Activated T-helper 2 cell treated with anti-CD3 and anti-CD28 coated beads, Interferon-gamma antibody, Interleukin-2, Interleukin-4, amounts not matched to agents 10 μg/mL and 5 μg/mL and 100 μg/mL, durations not matched to agents 14 hours and 24 hours and 36 hours (primary cell): ENCODE results near the gene PPOX. TPM values are rescaled to one million over a fixed set of nuclear protein-coding genes. Genes with fewer than 3 reads are reported as not detected.

Source experiments
- DNase-seq: peaks from one replicate; pipeline ENCODE4 v3.0.0; 2021; ENCODE audit warnings: low spot score
- H3K27ac Mint-ChIP-seq: one replicate; pipeline ENCODE4 v1.8.0; 2021; ENCODE audit warnings: mixed read lengths
- H3K27me3 Mint-ChIP-seq: one replicate; pipeline ENCODE4 v1.8.0; 2021; ENCODE audit warnings: low read depth, mixed read lengths
- H3K36me3 Mint-ChIP-seq: one replicate; pipeline ENCODE4 v1.8.0; 2021; ENCODE audit warnings: low read depth, mixed read lengths
- H3K4me1 Mint-ChIP-seq: one replicate; pipeline ENCODE4 v1.8.0; 2021; ENCODE audit warnings: low read depth, mixed read lengths
- H3K4me3 Mint-ChIP-seq: one replicate; pipeline ENCODE4 v1.8.0; 2021; ENCODE audit warnings: low read depth, mild to moderate bottlenecking, moderate library complexity, mixed read lengths
- H3K9me3 Mint-ChIP-seq: one replicate; pipeline ENCODE4 v1.8.0; 2021; ENCODE audit warnings: mixed read lengths
- intact Hi-C: fragments of 100-400 bp; cut with micrococcal nuclease; formaldehyde crosslinking; loops from one replicate; pipeline ENCODE4 v1.15.1; 2023
- total RNA-seq: library from RNA; stranded (reverse); gene quantifications from 2 replicates; pipeline ENCODE4 v1.2.3, GENCODE V29; 2022

Gene PPOX
- total RNA-seq, 1 donor from 2014 or later = 36.5 TPM

DNA sequence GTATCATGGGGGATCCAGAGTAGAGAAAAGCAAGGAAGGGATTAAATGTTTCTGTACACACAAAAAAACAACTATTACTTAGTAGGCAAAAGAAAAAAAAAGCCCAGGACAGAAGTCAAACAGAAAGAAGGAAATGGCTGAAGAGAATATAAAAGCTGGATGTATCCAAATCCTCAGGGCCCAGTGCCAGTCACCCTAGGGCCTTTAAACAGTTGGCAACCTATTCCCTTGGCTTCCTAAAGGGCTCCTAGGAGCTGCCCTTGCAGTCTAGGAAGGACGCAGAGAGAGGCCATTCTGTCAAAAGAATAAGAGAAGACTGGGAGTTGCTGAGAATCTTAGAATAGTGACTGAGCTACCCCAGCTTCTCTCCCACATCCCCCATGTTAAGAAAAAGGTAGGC is 6.1 kb downstream of the PPOX start:
- intact Hi-C loops = no loop called here
- DNase-seq = no peak
- H3K27ac Mint-ChIP-seq = no peak overlapping the region
- no peaks in the 10 kb centered on the region for H3K9me3 Mint-ChIP-seq
- H3K4me1 Mint-ChIP-seq = peaks cover 28% of the 10 kb centered on the region
- peaks cover 77% of the 10 kb centered on the region for H3K36me3 Mint-ChIP-seq
- no peak overlapping the region for H3K4me3 Mint-ChIP-seq
- no peaks in the 10 kb centered on the region for H3K27me3 Mint-ChIP-seq

GRCh38 chr1:161172776-161173376 is 6.7 kb downstream of the PPOX start:
- DNase-seq = no peak
- intact Hi-C loops = no loop called here
- Mint-ChIP-seq H3K4me3 (no peak overlapping the region), H3K4me1 (peaks cover 32% of the 10 kb centered on the region), H3K36me3 (peaks cover 77% of the 10 kb centered on the region), H3K9me3 (no peaks in the 10 kb centered on the region), H3K27me3 (no peaks in the 10 kb centered on the region), H3K27ac (no peak overlapping the region)

GRCh38 chr1:161173711-161174110 is 7.5 kb downstream of the PPOX start:
- H3K36me3 Mint-ChIP-seq = peaks cover 71% of the 10 kb centered on the region
- H3K4me3 Mint-ChIP-seq = no peak overlapping the region

GRCh38 chr1:161174911-161175310 is 8.7 kb downstream of the PPOX start:
- Mint-ChIP-seq H3K4me1 (peaks cover 32% of the 10 kb centered on the region), H3K27ac (no peak overlapping the region), H3K9me3 (no peaks in the 10 kb centered on the region), H3K36me3 (peaks cover 64% of the 10 kb centered on the region), H3K4me3 (peak overlapping the region; percentile 19), H3K27me3 (no peaks in the 10 kb centered on the region)
- DNase-seq = no peak
- intact Hi-C loops = no loop called here

More at GRCh38 chr1:161173711-161174110, 7.5 kb downstream of the PPOX start:
- no peak overlapping the region for H3K27ac Mint-ChIP-seq
- peaks cover 32% of the 10 kb centered on the region for H3K4me1 Mint-ChIP-seq
- intact Hi-C loops = no loop called here
- DNase-seq = no peak
- H3K9me3 Mint-ChIP-seq = no peaks in the 10 kb centered on the region
- no peaks in the 10 kb centered on the region for H3K27me3 Mint-ChIP-seq

DNA sequence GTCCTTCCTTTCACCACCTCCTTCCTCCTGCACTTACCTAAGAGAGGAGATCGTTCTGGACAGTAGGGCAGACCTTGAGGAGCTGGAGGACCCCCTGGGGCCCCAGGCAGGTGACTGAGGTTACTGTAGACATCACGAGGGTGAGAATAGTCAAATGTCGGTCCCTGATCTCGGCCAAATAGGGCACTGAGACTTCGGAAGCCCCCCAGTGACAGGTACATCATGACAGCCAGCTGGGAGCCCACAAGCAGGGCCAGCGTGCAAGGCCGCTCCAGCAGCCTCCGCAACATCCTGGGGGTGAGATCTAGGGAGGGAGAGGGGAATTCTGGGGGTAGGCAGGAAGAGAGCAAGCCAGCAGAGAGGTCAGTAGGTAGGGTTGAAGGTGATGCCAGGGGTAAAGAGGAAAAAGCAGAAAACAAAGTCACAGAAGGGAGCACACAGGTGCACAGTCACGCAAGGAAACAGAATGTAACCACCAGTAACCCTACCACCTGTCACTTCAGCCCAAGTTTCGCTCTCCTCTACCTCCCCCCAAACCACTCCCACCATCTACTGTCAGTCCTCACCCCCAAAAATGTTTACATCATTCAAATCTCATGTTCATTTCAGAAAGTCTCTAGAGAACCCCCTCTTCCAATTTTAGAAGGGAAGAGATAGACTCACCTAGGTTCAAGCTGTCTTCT is 9.7 kb downstream of the PPOX start:
- H3K27me3 Mint-ChIP-seq = no peaks in the 10 kb centered on the region
- no peak for DNase-seq
- H3K27ac Mint-ChIP-seq = peak overlapping the region; percentile 97
- peak overlapping the region; percentile 99 for H3K4me3 Mint-ChIP-seq
- intact Hi-C loops = loop anchor here (2.0 kb wide), 1 partner anchor 43 kb away; the partner anchor contains the start of gene DEDD
- H3K4me1 Mint-ChIP-seq = peaks cover 40% of the 10 kb centered on the region
- peaks cover 58% of the 10 kb centered on the region for H3K36me3 Mint-ChIP-seq
- no peaks in the 10 kb centered on the region for H3K9me3 Mint-ChIP-seq

- no peaks in the 10 kb centered on the region for H3K9me3 Mint-ChIP-seq
- intact Hi-C loops = loop anchor here (1.0 to 2.0 kb wide), 2 partner anchors 10 to 44 kb away; partner anchors contain the start of genes DEDD and PPOX
- H3K4me3 Mint-ChIP-seq = peak overlapping the region; percentile 99
- peak overlapping the region; percentile 97 for H3K27ac Mint-ChIP-seq
- DNase-seq = no peak
- H3K36me3 Mint-ChIP-seq = peaks cover 51% of the 10 kb centered on the region
- no peaks in the 10 kb centered on the region for H3K27me3 Mint-ChIP-seq
- H3K4me1 Mint-ChIP-seq = peaks cover 44% of the 10 kb centered on the region
Measured at GRCh38 chr1:161176468-161177111, 10.4 kb downstream of the PPOX start.

DNA sequence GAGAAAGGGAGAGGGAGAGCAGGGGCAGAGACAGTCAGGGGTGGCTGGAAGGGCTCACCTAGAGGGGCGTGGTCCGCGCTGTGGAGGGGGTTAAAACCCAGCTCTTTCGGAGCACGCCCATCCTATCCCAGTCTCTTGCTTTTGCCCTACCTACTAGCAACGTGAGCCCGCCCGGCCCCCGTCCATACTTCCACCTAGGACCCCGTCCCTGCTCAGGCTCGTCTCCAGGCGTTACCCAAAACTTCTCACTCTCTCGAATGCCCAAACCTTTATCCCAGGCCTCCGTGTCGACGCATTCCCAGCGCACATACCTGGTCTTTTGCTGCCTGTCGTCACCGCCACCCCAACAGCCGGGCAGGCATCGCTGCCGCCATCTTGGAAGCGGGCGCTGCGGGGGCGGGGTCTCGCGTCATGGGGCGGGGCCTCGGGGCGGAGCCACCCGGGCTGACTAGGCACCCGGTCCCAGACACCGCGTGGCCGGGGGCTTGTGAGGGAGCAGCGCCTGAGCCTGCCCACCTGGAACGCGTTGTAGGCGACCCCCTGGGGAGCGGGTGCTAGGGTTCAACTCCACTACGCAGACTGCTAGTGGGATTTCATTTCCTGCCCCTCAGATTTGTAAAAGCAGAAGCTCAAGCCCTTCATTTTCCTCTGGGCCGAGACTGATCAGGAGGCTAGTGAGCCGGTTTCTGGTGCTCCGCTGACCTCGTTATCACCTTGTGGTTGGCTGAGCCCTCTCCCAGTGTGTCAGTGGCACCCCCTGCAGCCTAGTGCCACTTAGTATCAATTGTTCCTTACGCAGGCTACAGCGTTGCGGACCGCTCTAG is 11.1 kb downstream of the PPOX start, which contains the start of gene B4GALT3:
Gene B4GALT3, minus strand, starts transcription at position 396 of the 824 bp plus-strand sequence. CDS start 1,447 bp downstream, outside the sequence.
- Mint-ChIP-seq H3K9me3 (no peaks in the 10 kb centered on the region), H3K27ac (peak within 1 kb of the TSS; percentile 97), H3K4me1 (peaks cover 48% of the 10 kb centered on the region), H3K27me3 (no peaks in the 10 kb centered on the region), H3K36me3 (peaks cover 44% of the 10 kb centered on the region), H3K4me3 (peak within 1 kb of the TSS; percentile 99)
- peak; percentile 92 for DNase-seq
- intact Hi-C loops = loop anchor here (1.0 to 2.0 kb wide), 2 partner anchors 11 to 45 kb away; partner anchors contain the start of genes DEDD and PPOX

- H3K27ac Mint-ChIP-seq = peak overlapping the region; percentile 97
- intact Hi-C loops = loop anchor here (1.0 to 2.0 kb wide), 2 partner anchors 12 to 45 kb away; partner anchors contain the start of genes DEDD and PPOX
- peaks cover 48% of the 10 kb centered on the region for H3K4me1 Mint-ChIP-seq
- DNase-seq = no peak
- H3K9me3 Mint-ChIP-seq = no peaks in the 10 kb centered on the region
- peak overlapping the region; percentile 99 for H3K4me3 Mint-ChIP-seq
- H3K27me3 Mint-ChIP-seq = no peaks in the 10 kb centered on the region
- H3K36me3 Mint-ChIP-seq = peaks cover 39% of the 10 kb centered on the region
Measured at GRCh38 chr1:161177936-161178244, 11.7 kb downstream of the PPOX start.

- Mint-ChIP-seq H3K27ac (peak overlapping the region; percentile 23), H3K4me3 (no peak overlapping the region)
- intact Hi-C loops = loop anchor here (1.0 kb wide), 1 partner anchor 46 kb away; no protein-coding TSS in a partner anchor
Measured at GRCh38 chr1:161179698-161180097, 13.5 kb downstream of the PPOX start.

GRCh38 chr1:161180639-161181038 is 14.4 kb downstream of the PPOX start:
- H3K4me3 Mint-ChIP-seq = no peak overlapping the region
- H3K4me1 Mint-ChIP-seq = peaks cover 62% of the 10 kb centered on the region
- peak overlapping the region; percentile 75 for H3K27ac Mint-ChIP-seq
- DNase-seq = no peak
- H3K9me3 Mint-ChIP-seq = no peaks in the 10 kb centered on the region
- peaks cover 13% of the 10 kb centered on the region for H3K36me3 Mint-ChIP-seq
- no peaks in the 10 kb centered on the region for H3K27me3 Mint-ChIP-seq
- intact Hi-C loops = loop anchor here (1.0 kb wide), 1 partner anchor 45 kb away; no protein-coding TSS in a partner anchor

More at GRCh38 chr1:161179698-161180097, 13.5 kb downstream of the PPOX start:
- DNase-seq = no peak
- peaks cover 23% of the 10 kb centered on the region for H3K36me3 Mint-ChIP-seq
- H3K27me3 Mint-ChIP-seq = no peaks in the 10 kb centered on the region
- peaks cover 60% of the 10 kb centered on the region for H3K4me1 Mint-ChIP-seq
- no peaks in the 10 kb centered on the region for H3K9me3 Mint-ChIP-seq

- Mint-ChIP-seq H3K4me3 (peak overlapping the region; percentile 61), H3K27me3 (no peaks in the 10 kb centered on the region), H3K4me1 (peaks cover 64% of the 10 kb centered on the region), H3K36me3 (peaks cover 1% of the 10 kb centered on the region), H3K9me3 (no peaks in the 10 kb centered on the region), H3K27ac (peak overlapping the region; percentile 99)
- intact Hi-C loops = no loop called here
- DNase-seq = peak; percentile 62
Measured at GRCh38 chr1:161182214-161182613, 16.0 kb downstream of the PPOX start.

DNA sequence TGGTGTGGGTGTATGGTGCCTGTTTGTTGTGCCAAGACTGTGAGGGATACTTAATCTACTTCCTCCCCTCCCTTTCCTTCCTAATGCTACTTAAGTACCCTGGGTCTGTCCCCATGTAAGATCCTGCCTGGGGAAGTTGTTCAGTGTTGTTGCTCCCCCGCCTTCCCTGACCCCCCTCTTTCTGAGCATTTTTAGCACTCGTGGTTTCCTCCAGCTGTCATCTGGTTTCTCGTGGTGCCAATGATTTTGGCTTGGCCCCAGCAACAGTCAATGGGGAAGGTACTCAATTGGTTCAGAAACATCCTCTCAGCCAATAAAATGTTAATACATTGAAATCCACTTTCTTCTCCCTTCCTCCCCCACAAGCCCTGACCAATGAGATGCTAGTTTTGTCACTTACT is 19.1 kb downstream of the PPOX start:
- Mint-ChIP-seq H3K36me3 (no peaks in the 10 kb centered on the region), H3K9me3 (no peaks in the 10 kb centered on the region), H3K4me3 (peak overlapping the region; percentile 67), H3K27ac (peak overlapping the region; percentile 98), H3K27me3 (no peaks in the 10 kb centered on the region), H3K4me1 (peaks cover 55% of the 10 kb centered on the region)
- intact Hi-C loops = loop anchor here (1.0 to 2.0 kb wide), 2 partner anchors 17 to 40 kb away; partner anchors contain the start of gene NDUFS2
- peak; percentile 78 for DNase-seq
